Measurements from ENCODE around the gene DRAP1. TPM values are rescaled to one million over a fixed set of nuclear protein-coding genes. Genes with fewer than 3 reads are reported as not detected.

DRAP1 gene
- total and polyA plus RNA-seq, 9 of the 15 experiments (the other 6 are each of a cell fraction or from before 2014, with no cell fraction given), result 9.6 to 200 (median 92.9) TPM

DNA sequence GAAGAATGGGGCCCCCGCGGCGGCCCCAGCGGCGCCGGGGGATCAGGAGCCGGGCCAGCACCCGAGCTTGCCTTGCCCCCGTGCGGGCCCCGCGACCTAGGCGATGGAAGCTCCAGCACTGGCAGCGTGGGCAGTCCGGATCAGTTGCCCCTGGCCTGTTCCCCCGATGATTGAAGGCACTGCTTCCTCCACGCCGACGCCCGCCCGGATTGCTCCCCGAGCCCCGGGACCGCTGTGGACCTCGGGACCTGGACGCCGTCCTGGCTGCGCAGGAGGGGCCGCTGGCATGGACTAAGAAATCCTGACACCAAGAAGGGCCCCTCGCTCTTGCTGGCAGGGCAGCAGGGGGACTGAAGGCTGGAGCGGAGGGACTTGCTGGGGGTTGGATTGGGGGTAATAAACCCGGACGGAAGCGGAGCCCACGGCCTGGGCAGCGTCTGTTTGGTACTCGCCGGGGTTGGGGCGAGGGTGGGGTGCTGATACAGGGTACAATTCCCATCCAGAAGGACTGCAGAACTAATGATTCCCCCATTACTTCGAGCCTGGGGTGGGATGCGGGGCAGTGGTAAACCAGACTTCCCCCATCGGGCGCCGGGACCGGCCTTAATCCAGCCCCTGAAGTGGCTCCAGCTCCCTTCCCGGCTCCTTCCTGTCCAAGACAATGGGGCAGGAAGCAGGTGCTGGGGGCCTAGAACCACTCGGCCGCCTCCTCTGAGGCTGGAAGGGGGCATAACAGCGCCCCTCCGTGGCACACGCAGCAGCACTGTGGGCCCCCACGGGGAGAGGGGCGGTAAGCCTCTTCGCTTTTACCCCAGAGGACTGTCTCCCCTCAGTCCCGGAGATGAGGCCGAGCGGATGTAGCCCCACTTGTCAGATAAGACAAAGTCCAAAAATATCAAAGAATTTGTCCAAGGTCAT lies 27.7 kb upstream of the DRAP1 start (continued):
- TF ChIP-seq, protein P1, sequence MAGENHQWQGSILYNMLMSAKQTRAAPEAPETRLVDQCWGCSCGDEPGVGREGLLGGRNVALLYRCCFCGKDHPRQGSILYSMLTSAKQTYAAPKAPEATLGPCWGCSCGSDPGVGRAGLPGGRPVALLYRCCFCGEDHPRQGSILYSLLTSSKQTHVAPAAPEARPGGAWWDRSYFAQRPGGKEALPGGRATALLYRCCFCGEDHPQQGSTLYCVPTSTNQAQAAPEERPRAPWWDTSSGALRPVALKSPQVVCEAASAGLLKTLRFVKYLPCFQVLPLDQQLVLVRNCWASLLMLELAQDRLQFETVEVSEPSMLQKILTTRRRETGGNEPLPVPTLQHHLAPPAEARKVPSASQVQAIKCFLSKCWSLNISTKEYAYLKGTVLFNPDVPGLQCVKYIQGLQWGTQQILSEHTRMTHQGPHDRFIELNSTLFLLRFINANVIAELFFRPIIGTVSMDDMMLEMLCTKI (IDR thresholded peaks at IDR 0.05; ENCODE audit: partially characterized antibody), result no peak
- TF ChIP-seq TRIM28 (IDR thresholded peaks at IDR 0.05) (no peak), HMGN3 (IDR thresholded peaks at IDR 0.05; ENCODE audit: borderline replicate concordance, extremely low read depth, insufficient read length, low read depth, low read length) (peak; percentile 80), POLR2G (IDR thresholded peaks at IDR 0.05; ENCODE audit: low read depth, low read length) (peak; percentile 78), CCNT2 (IDR thresholded peaks at IDR 0.05; ENCODE audit: borderline replicate concordance, extremely low read depth, insufficient read length, low read depth, low read length) (peak; percentile 72), RUNX1 (IDR thresholded peaks at IDR 0.05; ENCODE audit: low read depth) (peak; percentile 58; the same call in 1 of the 2 replicates), CHCHD3 (CRISPR knock-in tag; IDR thresholded peaks at IDR 0.05) (no peak), ZNF24 (IDR thresholded peaks at IDR 0.05) (peak; percentile 57; the same call in 1 of the 2 replicates), MAZ (CRISPR knock-in tag; conservative IDR thresholded peaks at IDR 0.05 in 1 of 2, IDR thresholded peaks at IDR 0.05 in 1 of 2) (peak; percentile 67 to 83; a peak in 3 of 4 replicates), CHD2 (IDR thresholded peaks at IDR 0.05; ENCODE audit: low read depth, low read length) (peak; percentile 6; the same call in 1 of the 2 replicates)
- TF ChIP-seq, protein P2, sequence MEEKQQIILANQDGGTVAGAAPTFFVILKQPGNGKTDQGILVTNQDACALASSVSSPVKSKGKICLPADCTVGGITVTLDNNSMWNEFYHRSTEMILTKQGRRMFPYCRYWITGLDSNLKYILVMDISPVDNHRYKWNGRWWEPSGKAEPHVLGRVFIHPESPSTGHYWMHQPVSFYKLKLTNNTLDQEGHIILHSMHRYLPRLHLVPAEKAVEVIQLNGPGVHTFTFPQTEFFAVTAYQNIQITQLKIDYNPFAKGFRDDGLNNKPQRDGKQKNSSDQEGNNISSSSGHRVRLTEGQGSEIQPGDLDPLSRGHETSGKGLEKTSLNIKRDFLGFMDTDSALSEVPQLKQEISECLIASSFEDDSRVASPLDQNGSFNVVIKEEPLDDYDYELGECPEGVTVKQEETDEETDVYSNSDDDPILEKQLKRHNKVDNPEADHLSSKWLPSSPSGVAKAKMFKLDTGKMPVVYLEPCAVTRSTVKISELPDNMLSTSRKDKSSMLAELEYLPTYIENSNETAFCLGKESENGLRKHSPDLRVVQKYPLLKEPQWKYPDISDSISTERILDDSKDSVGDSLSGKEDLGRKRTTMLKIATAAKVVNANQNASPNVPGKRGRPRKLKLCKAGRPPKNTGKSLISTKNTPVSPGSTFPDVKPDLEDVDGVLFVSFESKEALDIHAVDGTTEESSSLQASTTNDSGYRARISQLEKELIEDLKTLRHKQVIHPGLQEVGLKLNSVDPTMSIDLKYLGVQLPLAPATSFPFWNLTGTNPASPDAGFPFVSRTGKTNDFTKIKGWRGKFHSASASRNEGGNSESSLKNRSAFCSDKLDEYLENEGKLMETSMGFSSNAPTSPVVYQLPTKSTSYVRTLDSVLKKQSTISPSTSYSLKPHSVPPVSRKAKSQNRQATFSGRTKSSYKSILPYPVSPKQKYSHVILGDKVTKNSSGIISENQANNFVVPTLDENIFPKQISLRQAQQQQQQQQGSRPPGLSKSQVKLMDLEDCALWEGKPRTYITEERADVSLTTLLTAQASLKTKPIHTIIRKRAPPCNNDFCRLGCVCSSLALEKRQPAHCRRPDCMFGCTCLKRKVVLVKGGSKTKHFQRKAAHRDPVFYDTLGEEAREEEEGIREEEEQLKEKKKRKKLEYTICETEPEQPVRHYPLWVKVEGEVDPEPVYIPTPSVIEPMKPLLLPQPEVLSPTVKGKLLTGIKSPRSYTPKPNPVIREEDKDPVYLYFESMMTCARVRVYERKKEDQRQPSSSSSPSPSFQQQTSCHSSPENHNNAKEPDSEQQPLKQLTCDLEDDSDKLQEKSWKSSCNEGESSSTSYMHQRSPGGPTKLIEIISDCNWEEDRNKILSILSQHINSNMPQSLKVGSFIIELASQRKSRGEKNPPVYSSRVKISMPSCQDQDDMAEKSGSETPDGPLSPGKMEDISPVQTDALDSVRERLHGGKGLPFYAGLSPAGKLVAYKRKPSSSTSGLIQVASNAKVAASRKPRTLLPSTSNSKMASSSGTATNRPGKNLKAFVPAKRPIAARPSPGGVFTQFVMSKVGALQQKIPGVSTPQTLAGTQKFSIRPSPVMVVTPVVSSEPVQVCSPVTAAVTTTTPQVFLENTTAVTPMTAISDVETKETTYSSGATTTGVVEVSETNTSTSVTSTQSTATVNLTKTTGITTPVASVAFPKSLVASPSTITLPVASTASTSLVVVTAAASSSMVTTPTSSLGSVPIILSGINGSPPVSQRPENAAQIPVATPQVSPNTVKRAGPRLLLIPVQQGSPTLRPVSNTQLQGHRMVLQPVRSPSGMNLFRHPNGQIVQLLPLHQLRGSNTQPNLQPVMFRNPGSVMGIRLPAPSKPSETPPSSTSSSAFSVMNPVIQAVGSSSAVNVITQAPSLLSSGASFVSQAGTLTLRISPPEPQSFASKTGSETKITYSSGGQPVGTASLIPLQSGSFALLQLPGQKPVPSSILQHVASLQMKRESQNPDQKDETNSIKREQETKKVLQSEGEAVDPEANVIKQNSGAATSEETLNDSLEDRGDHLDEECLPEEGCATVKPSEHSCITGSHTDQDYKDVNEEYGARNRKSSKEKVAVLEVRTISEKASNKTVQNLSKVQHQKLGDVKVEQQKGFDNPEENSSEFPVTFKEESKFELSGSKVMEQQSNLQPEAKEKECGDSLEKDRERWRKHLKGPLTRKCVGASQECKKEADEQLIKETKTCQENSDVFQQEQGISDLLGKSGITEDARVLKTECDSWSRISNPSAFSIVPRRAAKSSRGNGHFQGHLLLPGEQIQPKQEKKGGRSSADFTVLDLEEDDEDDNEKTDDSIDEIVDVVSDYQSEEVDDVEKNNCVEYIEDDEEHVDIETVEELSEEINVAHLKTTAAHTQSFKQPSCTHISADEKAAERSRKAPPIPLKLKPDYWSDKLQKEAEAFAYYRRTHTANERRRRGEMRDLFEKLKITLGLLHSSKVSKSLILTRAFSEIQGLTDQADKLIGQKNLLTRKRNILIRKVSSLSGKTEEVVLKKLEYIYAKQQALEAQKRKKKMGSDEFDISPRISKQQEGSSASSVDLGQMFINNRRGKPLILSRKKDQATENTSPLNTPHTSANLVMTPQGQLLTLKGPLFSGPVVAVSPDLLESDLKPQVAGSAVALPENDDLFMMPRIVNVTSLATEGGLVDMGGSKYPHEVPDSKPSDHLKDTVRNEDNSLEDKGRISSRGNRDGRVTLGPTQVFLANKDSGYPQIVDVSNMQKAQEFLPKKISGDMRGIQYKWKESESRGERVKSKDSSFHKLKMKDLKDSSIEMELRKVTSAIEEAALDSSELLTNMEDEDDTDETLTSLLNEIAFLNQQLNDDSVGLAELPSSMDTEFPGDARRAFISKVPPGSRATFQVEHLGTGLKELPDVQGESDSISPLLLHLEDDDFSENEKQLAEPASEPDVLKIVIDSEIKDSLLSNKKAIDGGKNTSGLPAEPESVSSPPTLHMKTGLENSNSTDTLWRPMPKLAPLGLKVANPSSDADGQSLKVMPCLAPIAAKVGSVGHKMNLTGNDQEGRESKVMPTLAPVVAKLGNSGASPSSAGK (IDR thresholded peaks at IDR 0.05), result no peak
- TF ChIP-seq, protein P3, sequence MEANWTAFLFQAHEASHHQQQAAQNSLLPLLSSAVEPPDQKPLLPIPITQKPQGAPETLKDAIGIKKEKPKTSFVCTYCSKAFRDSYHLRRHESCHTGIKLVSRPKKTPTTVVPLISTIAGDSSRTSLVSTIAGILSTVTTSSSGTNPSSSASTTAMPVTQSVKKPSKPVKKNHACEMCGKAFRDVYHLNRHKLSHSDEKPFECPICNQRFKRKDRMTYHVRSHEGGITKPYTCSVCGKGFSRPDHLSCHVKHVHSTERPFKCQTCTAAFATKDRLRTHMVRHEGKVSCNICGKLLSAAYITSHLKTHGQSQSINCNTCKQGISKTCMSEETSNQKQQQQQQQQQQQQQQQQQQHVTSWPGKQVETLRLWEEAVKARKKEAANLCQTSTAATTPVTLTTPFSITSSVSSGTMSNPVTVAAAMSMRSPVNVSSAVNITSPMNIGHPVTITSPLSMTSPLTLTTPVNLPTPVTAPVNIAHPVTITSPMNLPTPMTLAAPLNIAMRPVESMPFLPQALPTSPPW (CRISPR knock-in tag; IDR thresholded peaks at IDR 0.05), result peak; percentile 73
